Liver (tissue), 3 donors: ENCODE measurements around the gene TBX2.

ENCODE experiments used
- CTCF ChIP-seq: fragments of 150-350 bp; IDR thresholded peaks from 2 replicates; pipeline ENCODE4 v1.5.1; 2017; ENCODE audit warnings: improper control_type of control experiment, low read depth, low read length; ENCODE audit not compliant: missing input control
- GABPA ChIP-seq, 2 donors: IDR thresholded peaks in 1 of 2; conservative IDR thresholded peaks in 1 of 2; 2 replicates each; pipeline ENCODE4 v1.6.1; 2016; ENCODE audit warnings: antibody characterized with exemption in 2 of 2, mild to moderate bottlenecking in 1 of 2, moderate library complexity in 1 of 2
- HNF4G ChIP-seq: IDR thresholded peaks from 2 replicates; pipeline ENCODE4 v1.6.1; 2016; ENCODE audit warnings: antibody characterized with exemption
- JUND ChIP-seq, 2 donors: IDR thresholded peaks; 2 replicates each; pipeline ENCODE4 v1.6.1; 2016; ENCODE audit warnings: antibody characterized with exemption in 2 of 2
- RXRA ChIP-seq, 2 donors: IDR thresholded peaks; 2 replicates each; pipeline ENCODE4 v1.6.1; 2017 to 2018; ENCODE audit warnings: antibody characterized with exemption in 2 of 2, mild to moderate bottlenecking in 1 of 2
- SP1 ChIP-seq: IDR thresholded peaks from 2 replicates; pipeline ENCODE4 v1.6.1; 2018; ENCODE audit warnings: antibody characterized with exemption, mild to moderate bottlenecking
- TAF1 ChIP-seq: conservative IDR thresholded peaks from 2 replicates; pipeline ENCODE4 v1.6.1; 2016; ENCODE audit warnings: antibody characterized with exemption, mild to moderate bottlenecking
- donor health status: healthy.
- donor health status: healthy.

GRCh38 chr17:61413661-61414126 is 14.1 kb downstream of the TBX2 start:
- TF ChIP-seq RXRA (IDR thresholded peaks at IDR 0.05): no peak
- no peak for TF ChIP-seq CTCF
- no peak for TF ChIP-seq TAF1
- TF ChIP-seq HNF4G: no peak
- TF ChIP-seq GABPA (IDR thresholded peaks at IDR 0.05 in 1 of 2, conservative IDR thresholded peaks at IDR 0.05 in 1 of 2): no peak
- TF ChIP-seq SP1: no peak
- no peak for TF ChIP-seq JUND (IDR thresholded peaks at IDR 0.05)
